ENCODE measurements around the gene ST8SIA2.

DNA sequence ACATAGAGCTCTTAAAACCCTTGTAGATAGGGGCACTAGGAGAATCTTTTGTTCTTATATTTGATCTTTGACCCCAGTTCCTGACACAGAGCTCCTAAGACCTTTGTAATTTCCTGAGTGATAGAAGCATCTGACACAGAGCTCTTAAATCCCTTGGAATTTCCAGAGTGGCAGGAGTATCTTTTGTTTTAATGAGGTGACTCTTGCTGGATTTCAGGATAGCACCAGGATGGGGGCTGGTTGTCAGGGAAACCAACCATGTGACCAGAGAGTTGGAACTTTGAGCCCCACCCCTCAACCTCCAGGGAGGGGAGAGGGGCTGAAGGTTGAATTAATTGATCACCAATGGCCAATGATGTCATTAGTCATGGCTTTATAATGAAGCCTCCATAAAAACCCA is 47.6 kb upstream of the ST8SIA2 start:
- TF ChIP-seq, protein P1, sequence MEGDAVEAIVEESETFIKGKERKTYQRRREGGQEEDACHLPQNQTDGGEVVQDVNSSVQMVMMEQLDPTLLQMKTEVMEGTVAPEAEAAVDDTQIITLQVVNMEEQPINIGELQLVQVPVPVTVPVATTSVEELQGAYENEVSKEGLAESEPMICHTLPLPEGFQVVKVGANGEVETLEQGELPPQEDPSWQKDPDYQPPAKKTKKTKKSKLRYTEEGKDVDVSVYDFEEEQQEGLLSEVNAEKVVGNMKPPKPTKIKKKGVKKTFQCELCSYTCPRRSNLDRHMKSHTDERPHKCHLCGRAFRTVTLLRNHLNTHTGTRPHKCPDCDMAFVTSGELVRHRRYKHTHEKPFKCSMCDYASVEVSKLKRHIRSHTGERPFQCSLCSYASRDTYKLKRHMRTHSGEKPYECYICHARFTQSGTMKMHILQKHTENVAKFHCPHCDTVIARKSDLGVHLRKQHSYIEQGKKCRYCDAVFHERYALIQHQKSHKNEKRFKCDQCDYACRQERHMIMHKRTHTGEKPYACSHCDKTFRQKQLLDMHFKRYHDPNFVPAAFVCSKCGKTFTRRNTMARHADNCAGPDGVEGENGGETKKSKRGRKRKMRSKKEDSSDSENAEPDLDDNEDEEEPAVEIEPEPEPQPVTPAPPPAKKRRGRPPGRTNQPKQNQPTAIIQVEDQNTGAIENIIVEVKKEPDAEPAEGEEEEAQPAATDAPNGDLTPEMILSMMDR (IDR thresholded peaks at IDR 0.05): no peak
- no peak for TF ChIP-seq POLR2A (IDR thresholded peaks at IDR 0.05)
